Activated CD8-positive, alpha-beta T cell treated with anti-CD3 and anti-CD28 coated beads for 36 hours (primary cell): ENCODE data around the gene HIRIP3. TPM values are rescaled to one million over a fixed set of nuclear protein-coding genes. Genes with fewer than 3 reads are reported as not detected.
"Not testable (repeated sequence)": the region's sequence is repeated elsewhere in the genome, so short reads cannot be mapped to it uniquely, and the experiment has no call there.

Experiments used
- ATAC-seq: fragments of 200-7000 bp; cut with Tn5 transposase; one replicate; pipeline ENCODE4 v1.10.0; 2021; ENCODE audit warnings: mild to moderate bottlenecking, moderate library complexity
- CTCF ChIA-PET: fragments of 350-600 bp; sonication (Branson Sonifier 250); formaldehyde crosslinking; loops from one replicate; lab custom pipeline; 2021; ENCODE audit warnings: antibody characterized with exemption; lab: Charles Lee
- POLR2A ChIA-PET: fragments of 350-600 bp; sonication (Branson Sonifier 250); formaldehyde crosslinking; loops from one replicate; lab custom pipeline; 2021; ENCODE audit warnings: antibody characterized with exemption; lab: Charles Lee
- DNase-seq: peaks from one replicate; pipeline ENCODE4 v3.0.0-alpha.2; 2020
- H3K27ac Mint-ChIP-seq: one replicate; pipeline ENCODE4 v1.8.0; 2021; ENCODE audit warnings: mild to moderate bottlenecking, mixed read lengths
- H3K27me3 Mint-ChIP-seq: one replicate; pipeline ENCODE4 v1.8.0; 2021; ENCODE audit warnings: mixed read lengths
- H3K36me3 Mint-ChIP-seq: one replicate; pipeline ENCODE4 v1.8.0; 2021; ENCODE audit warnings: low read depth, mixed read lengths
- H3K4me1 Mint-ChIP-seq: one replicate; pipeline ENCODE4 v1.8.0; 2021; ENCODE audit warnings: low read depth, mixed read lengths
- H3K4me3 Mint-ChIP-seq: one replicate; pipeline ENCODE4 v1.8.0; 2021; ENCODE audit warnings: mild to moderate bottlenecking, moderate library complexity, mixed read lengths
- H3K9me3 Mint-ChIP-seq: one replicate; pipeline ENCODE4 v1.8.0; 2021; ENCODE audit warnings: mixed read lengths
- CTCF ChIP-seq: fragments of 200-600 bp; IDR thresholded peaks from one replicate; pipeline ENCODE4 v1.8.0; 2022; ENCODE audit warnings: antibody characterized with exemption, mild to moderate bottlenecking
- intact Hi-C: fragments of 100-400 bp; cut with micrococcal nuclease; formaldehyde crosslinking; loops from one replicate; pipeline ENCODE4 v1.10.0; 2022
- total RNA-seq, 2 experiments: library from RNA; stranded (reverse); gene quantifications; one replicate each; pipeline ENCODE4 v1.2.3, GENCODE V29; 2021

HIRIP3 gene
- total RNA-seq, 2 experiments from 2014 or later, result 35.2 to 36.4 TPM

- ChIA-PET POLR2A (interaction anchor here (0.9 kb wide), 1 partner anchor 91 kb away, joined by 4 read pairs; no protein-coding TSS in a partner anchor), CTCF (interaction anchor here (1.7 to 3.6 kb wide), 3 partner anchors 10 to 317 kb away, joined by 3 to 17 read pairs (median 8); partner anchors contain the start of gene TLCD3B)
- TF ChIP-seq CTCF, result no peak
- no peaks in the 10 kb centered on the region for H3K27me3 Mint-ChIP-seq
- DNase-seq (no peak), ATAC-seq (no peak)
- no peak overlapping the region for H3K4me3 Mint-ChIP-seq
- H3K4me1 Mint-ChIP-seq, result peaks cover 8% of the 10 kb centered on the region
- no peaks in the 10 kb centered on the region for H3K9me3 Mint-ChIP-seq
- no peak overlapping the region for H3K27ac Mint-ChIP-seq
- intact Hi-C loops, result no loop called here
- no peaks in the 10 kb centered on the region for H3K36me3 Mint-ChIP-seq
These were observed 21.9 kb upstream of the HIRIP3 start for GRCh38 chr16:30017277-30017656.

GRCh38 chr16:30016555-30017276 is 21.3 kb upstream of the HIRIP3 start:
- DNase-seq, result no peak
- TF ChIP-seq CTCF, result no peak
- H3K36me3 Mint-ChIP-seq, result peaks cover 2% of the 10 kb centered on the region
- ChIA-PET CTCF (interaction anchor here (1.7 to 3.6 kb wide), 3 partner anchors 10 to 316 kb away, joined by 3 to 17 read pairs (median 8); partner anchors contain the start of gene TLCD3B), POLR2A (interaction anchor here (0.9 kb wide), 1 partner anchor 90 kb away, joined by 4 read pairs; no protein-coding TSS in a partner anchor)
- no peak for ATAC-seq
- H3K4me3 Mint-ChIP-seq, result no peak overlapping the region
- intact Hi-C loops, result no loop called here
- H3K27ac Mint-ChIP-seq, result no peak overlapping the region
- peaks cover 5% of the 10 kb centered on the region for H3K27me3 Mint-ChIP-seq
- H3K9me3 Mint-ChIP-seq, result no peaks in the 10 kb centered on the region
- H3K4me1 Mint-ChIP-seq, result peaks cover 12% of the 10 kb centered on the region

- CTCF ChIA-PET, result interaction anchor here (0.6 to 3.6 kb wide), 4 partner anchors 16 to 315 kb away, joined by 3 to 17 read pairs (median 4); partner anchors contain the start of genes TAOK2 and TLCD3B
- H3K27ac Mint-ChIP-seq, H3K36me3 Mint-ChIP-seq, intact Hi-C loops, ATAC-seq, DNase-seq, H3K4me3 Mint-ChIP-seq, H3K9me3 Mint-ChIP-seq, H3K27me3 Mint-ChIP-seq, H3K4me1 Mint-ChIP-seq: not testable (repeated sequence)
- POLR2A ChIA-PET, result interaction anchor here (0.9 to 1.1 kb wide), 2 partner anchors 64 kb away, joined by 3 to 4 read pairs; no protein-coding TSS in a partner anchor
These were observed 20.0 kb upstream of the HIRIP3 start for GRCh38 chr16:30015450-30015849.

- CTCF ChIA-PET, ATAC-seq, H3K9me3 Mint-ChIP-seq, H3K27ac Mint-ChIP-seq, H3K36me3 Mint-ChIP-seq, POLR2A ChIA-PET, intact Hi-C loops, H3K4me3 Mint-ChIP-seq, DNase-seq: not testable (repeated sequence)
- peaks cover 18% of the 10 kb centered on the region for H3K27me3 Mint-ChIP-seq
- H3K4me1 Mint-ChIP-seq, result peaks cover 11% of the 10 kb centered on the region
These were observed 17.2 kb upstream of the HIRIP3 start for GRCh38 chr16:30012598-30012997.

GRCh38 chr16:30011714-30012504 is 16.5 kb upstream of the HIRIP3 start:
- POLR2A ChIA-PET, result no interaction called here
- CTCF ChIA-PET, result interaction anchor here (1.6 kb wide), 1 partner anchor 227 kb away, joined by 4 read pairs; no protein-coding TSS in a partner anchor
- DNase-seq (no peak), ATAC-seq (no peak)
- H3K27ac Mint-ChIP-seq, result no peak overlapping the region
- TF ChIP-seq CTCF, result no peak
- H3K4me3 Mint-ChIP-seq, result peak overlapping the region; percentile 68
- peaks cover 2% of the 10 kb centered on the region for H3K36me3 Mint-ChIP-seq
- peaks cover 11% of the 10 kb centered on the region for H3K4me1 Mint-ChIP-seq
- intact Hi-C loops, result no loop called here
- no peaks in the 10 kb centered on the region for H3K9me3 Mint-ChIP-seq
- peaks cover 18% of the 10 kb centered on the region for H3K27me3 Mint-ChIP-seq
